HuH-7.5 (cell line): ENCODE data around the gene TIMELESS.
A peak's percentile ranks its signal among the peaks of the same experiment; 100 is the strongest.
"Not testable (repeated sequence)": the region's sequence is repeated elsewhere in the genome, so short reads cannot be mapped to it uniquely, and the experiment has no call there.

Experiments used
- DNase-seq: peaks from one replicate; pipeline ENCODE4 v3.0.0; 2011; ENCODE audit warnings: low spot score

The TIMELESS gene

DNA sequence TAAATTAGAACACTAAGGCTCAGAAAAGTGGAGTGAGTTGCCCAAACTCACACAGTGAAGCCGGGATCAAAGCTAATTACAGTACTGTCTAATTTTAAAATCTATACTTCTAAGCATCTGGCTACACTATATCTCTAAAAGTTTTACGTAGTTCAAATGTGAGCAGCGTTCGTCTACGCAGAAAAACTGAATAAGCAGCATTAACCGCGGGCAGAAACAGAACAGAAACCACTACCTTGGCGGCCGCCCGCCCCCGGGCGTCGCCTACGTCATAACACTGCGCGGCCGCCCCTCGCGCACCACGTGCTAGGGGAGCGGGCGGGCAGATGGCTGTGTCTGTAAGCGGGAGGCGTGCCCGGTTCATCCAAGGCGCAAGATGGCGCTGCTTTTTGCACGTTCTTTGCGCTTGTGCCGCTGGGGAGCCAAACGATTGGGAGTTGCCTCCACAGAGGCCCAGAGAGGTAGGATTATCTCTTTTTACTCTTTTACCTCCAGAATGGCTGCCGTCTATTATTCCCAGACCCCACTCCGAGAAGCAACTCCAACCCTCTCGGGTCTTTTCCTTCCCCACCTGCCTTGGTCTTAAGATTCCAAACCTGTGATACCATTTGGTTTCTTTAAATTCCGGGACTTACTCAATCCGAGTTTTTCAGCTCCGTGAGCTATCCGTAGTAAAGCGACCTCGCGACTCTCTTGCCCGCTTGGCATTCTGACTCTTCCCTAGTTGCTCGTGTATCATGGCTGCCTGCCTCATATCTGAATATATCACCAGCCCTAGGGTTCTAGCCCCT lies 19.2 kb upstream of the TIMELESS start, which contains the start of gene SPRYD4:
SPRYD4 (plus strand) TSS at position 363 of the 791 bp plus-strand sequence; CDS start at position 377, 14 bp downstream.
- peak; percentile 86 for DNase-seq

DNA sequence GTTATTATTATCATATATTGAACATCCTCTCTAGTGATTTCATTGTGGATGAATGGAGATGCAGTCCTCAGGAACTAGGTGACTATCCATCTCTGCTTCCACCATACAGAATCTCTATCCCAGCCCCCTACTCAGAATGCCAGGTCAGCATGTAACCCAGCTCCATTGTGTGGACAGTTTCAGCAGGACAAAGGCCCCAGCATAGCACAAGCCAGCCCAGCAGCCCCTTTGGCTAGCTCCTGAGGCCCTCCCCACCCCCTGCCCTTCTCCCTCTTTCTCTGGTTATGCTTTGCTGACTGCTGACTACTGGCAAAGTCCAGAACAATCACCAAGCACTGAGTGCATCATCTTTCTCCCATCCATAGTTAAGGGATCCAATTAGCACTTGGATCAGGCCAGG lies 13.3 kb upstream of the TIMELESS start:
- DNase-seq = no peak

DNA sequence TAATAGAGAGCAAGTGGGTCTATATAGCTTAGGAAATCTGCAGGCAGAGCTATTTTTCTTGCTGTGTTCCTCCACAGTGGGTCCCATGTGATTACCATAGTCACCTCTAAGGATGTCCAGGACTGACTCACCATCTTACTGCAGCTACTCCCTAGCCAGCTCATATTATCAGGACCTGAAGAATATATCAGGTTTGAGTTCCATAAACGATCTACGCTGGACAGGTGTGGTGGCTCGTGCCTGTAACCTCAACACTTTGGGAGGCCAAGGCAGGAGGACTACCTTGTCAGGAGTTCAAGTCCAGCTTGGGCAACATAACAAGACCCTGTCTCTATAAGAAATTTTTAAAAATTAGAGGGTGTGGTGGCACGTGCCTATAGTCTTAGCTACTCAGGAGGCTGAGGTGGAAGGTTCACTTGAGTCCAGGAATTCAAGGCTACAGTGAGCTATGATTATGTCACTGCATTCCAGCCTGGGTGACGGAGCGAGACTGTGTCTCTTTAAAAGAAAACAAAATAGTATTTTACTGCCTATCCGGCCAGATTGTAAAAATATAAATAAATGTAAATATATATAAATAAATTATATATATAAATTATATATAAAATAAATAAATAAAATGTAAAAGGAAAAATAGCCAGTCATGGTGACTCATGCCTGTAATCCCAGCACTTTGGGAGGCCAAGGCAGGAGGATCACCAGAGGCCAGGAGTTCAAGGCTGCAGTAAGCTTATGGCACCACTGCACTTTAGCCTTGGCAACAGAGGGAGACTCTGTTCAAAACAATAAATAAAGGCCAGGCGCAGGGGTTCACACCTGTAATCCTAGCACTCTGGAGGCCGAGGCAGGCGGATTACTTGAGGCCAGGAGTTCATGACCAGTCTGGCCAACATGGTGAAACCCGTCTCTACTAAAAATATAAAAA lies 12.3 kb upstream of the TIMELESS start:
- no peak for DNase-seq

DNA sequence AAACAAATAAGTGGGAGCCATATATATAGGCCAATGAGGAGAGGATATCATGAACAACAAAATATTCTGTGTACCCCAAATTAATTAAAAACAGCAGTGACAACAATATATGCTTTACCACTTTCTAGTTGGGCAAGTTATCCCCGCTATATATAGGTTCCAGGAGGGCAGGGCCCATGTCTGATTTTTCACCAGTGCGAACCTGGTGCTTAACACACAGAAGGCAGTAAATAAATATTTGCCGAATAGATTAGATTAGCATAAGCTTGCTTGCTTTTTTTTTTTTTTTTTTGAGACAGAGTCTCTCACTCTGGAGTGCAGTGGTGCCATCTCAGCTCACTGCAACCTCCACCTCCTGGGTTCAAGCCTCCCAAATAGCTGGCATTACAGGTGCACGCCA lies 8.6 kb upstream of the TIMELESS start:
- no peak for DNase-seq

DNA sequence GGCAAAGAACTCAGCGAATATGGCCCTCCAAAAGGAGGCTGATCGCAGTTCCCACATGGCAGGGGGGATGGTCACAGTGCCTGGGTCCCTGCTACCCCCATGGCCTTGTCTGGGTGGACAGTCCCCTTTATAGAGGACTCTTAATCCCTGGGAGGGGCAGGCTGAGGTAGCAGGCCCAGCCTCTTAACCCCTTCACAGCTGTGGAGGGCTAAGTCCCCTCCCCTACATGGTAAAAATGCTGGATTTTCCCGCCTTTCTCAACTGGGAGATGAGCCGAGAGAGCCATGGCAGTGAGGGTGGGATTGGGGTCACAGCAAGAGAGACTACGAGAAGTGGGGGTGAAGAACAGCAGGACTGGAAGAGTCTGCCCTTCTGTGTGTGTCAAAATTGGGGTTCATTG lies 5.3 kb upstream of the TIMELESS start, which contains the start of gene MIP:
MIP (minus strand) TSS at position 101 of the 400 bp plus-strand sequence; CDS start at position 57, 44 bp downstream.
- no peak for DNase-seq

DNA sequence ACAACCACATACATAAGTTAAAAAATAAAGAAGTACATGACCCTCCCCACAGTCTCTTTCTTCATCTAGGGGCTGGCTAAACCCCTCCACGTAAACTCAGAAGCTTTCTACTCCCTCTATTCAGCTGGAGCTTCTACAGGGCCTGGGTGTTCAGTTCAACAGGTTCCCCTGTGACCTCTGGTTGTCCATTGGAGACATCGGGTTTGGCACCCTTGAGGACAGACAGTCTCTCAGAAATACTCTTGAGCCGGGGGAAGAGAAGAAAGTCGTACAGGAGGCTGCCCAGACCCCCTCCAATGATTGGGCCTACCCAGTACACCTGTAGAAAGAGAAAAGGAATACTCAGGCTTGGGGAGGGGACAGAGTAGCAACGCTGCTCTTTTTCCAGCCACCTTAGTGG lies 1.9 kb upstream of the TIMELESS start:
- DNase-seq = no peak

DNA sequence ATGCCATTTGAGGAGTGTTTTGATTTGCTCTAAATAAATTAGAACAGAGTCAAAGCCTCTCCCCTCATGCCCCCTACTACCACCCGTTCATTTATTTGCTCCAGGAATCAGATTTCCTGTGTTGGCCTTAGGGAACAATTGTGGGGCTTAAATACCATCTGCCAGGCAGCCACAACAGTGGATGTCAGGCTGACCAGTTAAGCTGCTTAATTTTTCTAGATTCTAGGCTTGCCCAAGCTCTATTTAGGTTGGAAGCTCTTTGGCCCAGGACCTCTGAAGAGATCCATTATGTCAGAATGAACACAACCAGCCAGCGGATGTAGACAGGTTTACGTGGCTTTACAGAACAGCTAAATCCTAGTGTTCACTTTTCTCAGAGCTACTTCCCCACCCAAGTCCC lies 1.0 kb upstream of the TIMELESS start:
- DNase-seq = no peak

DNA sequence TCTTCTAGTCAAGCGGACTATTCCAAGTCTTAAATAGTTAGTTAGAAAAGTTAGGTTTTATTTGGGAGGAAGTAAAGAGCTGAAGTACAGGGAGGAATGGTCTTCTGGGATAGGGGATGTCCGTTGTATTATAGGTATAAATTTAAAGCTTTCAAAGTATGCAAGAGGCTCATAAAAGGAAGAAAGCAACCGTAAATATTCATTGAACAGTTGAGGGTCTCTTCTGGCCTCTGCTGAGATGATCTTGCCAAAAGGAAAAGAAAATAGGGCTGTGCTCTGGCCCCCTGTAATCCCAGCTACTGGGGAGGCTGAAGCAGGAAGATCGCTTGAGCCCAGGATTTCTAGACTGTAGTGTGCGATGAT lies 377 bp upstream of the TIMELESS start:
- no peak for DNase-seq

DNA sequence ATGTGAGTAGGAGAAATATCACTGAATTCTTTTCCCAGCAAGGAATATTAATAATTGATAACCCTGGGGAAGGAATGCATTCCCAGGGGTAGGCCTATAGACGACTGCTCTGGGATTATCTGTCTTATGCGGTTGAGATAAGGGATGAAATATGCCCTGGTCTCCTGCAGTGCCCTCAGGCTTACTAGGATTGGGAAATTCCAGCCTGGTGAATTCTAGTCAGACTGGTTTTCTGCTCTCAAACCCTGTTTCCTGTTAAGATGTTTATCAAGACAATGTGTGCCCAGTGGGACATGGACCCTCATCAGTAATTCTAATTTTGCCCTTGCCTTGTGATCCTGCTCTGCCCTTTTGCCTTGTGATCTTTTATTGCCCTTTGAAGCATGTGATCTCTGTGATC lies 6.0 kb downstream of the TIMELESS start:
- not testable (repeated sequence) for DNase-seq

DNA sequence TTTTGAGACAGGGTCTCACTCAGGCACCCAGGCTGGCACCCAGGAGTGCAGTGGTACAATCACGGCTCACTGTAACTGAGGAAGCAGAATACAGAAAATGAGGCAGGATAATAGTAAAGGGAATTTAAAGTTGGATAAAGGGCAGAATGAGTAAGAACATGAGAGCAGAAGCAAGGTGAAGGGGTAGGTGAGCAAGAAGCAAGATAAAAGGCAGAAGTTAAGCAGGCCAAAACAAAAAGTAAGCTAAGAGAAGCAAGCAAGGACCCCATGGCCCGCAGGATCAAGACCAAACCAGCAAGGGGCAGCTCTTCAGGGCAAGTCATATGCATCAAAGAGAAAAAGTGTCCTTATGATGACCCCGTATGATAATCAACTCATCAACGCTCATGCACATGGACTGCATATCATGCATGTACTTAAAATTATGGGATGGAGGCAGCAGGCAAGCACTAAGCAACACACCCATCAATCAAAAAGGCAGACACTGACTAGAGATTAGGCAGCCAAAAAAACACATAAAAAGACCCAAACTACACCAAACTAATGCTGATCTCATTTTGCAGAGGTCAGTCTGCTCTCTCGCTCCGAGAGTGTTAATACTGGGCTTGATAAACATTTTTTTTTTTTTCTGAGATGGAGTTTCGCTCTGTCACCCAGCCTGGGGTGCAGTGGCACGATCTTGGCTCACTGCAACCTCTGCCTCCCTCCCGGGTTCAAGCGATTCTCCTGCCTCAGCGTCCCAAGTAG lies 11.6 kb downstream of the TIMELESS start:
- DNase-seq = no peak

DNA sequence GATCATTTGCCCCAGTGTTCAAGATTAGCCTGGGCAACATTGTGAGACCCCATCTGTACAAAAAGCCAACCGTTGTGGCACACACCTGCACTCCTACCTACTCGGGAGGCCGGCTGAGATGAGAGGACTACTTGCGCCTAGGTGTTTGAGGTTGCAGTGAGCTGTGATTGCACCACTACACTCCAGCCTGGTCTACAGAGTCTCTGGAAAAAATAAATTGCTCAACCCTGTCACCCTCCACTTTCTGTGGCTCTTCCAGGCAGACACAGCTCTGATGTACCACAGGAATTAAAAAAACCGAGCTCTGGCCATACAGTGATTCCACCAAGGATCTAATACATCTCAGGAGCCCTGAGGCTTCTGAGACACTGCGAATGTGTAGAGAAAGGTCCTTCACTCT lies 14.4 kb downstream of the TIMELESS start:
- no peak for DNase-seq

DNA sequence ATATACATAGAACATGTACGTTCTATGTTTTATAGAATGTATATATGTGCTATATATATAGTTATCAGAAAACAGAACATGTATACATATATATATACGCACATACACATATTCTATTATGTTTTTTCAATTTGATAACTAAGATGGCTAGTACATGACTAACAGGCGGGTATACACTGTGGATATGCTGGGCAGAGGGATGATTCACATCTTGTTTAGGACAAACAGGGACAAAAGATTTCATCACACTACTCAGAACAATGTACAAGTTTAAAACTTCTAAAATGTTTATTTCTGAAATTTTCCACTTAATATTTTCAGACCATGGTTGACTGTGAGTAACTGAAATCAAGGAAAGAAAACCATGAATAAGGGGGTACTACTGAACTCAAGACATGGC lies 17.4 kb downstream of the TIMELESS start:
- no peak for DNase-seq

DNA sequence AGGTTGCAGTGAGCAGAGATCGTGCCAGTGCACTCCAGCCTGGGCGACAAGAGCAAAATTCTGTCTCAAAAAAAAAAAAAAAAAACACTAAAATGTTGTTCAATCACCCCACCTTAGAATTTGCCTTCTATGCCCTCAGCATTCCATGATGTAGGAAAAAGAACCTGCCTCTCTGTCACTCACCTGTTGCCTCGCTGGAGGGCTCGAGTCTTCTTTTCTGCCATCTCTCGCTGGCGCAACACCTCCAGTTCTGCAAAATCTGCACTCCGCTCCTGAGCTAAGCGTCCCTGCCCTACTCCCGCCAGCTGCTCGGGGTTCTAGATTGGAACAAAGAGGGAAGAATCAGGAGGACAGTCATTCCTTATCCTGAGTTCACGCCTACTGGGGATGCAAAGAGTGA lies 17.9 kb downstream of the TIMELESS start:
- DNase-seq = no peak

DNA sequence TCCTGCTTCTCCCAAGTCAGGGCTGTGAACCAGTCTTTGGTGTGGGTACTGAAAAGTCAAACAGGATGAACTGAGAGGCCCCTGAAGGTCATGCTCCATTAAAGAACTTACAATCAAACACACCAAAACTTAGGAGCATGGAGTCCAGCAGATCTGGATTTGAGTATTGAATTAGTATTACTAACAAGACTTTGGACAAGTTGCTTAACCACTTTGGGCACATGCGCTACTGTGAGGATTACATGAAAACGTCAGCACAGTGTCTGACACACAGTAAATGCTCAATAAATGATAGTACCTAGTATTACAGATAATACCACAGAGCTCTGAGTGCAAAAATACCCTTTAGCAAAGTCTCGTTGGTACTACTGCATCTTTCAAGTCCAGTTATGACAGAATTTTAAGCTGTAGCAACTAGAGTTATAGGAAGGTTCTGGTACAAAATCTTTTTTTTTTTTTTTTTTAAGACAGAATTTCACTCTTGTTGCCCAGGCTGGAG lies 23.2 kb downstream of the TIMELESS start:
- no peak for DNase-seq

DNA sequence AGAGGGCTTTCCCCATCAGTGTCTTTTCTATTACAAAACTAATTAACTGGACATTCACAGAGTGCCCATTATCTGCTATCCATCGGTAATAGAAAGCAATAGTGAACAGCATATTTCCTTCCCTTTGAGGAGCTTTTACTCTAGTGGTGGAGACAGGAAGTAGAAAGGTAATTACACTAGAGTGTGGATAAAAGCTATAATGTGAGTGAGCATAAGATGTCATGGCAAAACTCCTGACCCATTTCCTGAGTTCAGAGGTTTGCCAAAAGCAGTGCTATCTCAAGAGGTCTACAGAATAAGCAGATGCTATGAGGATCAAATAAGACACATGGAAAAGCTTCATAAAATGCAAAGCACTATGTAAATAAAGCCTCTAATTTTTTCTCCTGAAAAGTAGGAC lies 24.0 kb downstream of the TIMELESS start:
- no peak for DNase-seq

DNA sequence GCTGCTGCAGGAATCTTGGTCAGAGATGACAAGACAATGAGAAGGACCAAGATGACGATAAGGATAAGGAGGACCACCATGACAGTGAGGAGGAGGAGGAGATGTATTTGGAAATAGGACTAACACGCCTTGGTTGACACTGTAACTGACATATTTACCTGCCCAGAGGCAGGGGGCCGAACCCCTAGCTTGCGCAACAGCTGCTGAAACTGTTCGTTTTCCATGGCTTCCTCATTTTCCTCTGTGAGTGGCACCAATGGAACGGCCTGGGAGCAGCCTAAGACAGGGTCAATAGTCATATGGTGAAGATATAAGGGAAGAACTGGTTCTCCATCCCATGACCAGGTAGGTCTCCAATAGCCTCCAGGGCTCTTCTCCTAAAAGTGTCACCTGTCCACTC lies 28.8 kb downstream of the TIMELESS start:
- DNase-seq = no peak

DNA sequence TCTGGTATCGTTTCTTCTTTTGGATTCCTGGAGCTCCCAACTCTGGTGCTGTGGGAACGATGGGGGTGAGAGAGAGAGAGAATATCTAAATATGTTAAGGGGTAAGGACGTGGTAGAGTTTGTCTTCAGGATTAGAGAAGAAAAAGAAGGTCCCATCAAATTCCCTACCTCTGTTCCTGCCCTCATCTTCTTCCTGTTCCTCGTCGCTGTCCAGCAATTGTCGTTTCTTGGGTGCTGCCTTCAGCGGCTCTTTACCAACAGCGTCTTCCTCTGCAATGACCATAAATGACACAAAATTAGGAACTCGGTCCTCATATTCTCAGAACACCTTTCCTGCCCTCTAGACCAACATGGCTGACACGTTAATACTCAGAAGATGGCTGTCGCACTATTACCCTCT lies 31.5 kb downstream of the TIMELESS start:
- DNase-seq = no peak

DNA sequence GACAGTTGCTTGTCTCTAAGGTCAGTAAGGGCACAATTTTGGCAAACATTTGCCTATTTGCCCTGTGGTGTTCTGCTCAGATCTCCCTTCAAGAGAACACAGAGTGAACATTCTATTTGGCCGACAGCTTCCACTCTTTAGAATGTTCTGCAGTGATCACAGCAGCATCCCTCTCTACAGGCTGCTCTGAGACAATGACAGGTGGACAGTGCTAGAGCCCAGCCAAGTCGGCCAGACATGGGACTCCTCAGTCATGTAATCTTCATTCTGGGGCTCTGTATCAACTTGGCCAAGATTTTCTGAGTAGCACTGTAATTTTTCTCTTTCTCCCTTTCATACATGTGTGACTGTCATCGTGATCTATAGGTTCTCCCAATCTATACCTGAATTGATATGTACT lies 34.8 kb downstream of the TIMELESS start:
- no peak for DNase-seq

DNA sequence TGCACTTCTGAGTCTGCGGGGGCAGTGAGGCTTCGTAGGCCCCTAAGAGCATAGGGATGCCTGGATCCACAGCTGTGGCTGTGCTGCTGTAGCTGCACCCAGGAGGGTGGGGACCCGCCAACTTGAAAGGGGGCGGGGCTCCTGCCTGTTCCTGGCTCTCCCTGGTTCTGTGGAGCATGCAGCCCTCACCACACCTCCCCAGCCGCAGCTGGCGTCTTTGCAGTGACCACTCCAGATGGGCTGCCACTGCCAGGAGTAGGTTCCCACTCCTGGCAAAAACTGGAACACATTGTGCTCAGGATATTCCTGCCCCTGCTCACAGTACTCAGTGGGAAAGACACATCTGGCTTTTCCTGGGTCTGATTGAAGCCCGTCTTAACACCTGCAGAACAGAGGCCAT lies 35.8 kb downstream of the TIMELESS start:
- no peak for DNase-seq

DNA sequence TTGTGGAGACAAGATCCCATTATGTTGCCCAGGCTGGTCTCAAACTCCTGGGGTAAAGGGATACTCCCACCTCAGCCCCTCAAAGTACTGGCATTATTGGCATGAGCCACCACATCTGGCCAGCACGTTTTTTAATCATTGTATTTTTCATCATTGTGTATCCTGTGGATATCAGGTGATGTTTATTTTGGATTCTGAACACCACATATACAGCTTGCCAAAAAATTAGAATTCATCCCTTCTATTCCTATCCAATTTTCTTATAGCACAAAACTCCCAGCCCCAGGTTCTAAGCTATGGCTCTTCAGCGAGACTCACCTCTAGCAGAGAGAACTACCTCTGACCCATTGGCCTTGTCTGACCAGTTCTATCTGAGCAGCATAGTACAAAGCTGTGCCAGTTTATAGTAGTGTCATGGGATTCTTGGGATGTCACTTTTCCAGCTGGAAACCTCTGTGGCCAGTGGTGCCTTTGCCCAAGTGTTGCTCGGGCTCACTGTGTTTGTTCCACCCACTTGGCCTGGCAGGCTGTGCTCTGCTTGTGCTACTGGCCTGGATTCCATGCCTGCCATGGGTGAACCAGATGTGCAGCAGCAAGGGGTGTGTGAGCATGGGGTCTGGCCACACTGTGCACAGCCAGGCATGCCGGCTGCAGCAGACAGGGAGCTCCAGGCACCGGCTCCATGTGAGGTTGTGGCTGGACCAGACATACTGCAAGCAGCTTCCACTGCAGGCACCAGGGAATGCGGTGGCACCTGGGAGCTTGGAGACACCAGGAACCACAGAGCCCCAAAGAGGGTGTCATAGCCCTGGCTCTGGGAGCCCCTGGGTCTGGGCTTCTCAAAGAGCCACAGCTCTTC lies 37.2 kb downstream of the TIMELESS start:
- DNase-seq = no peak

DNA sequence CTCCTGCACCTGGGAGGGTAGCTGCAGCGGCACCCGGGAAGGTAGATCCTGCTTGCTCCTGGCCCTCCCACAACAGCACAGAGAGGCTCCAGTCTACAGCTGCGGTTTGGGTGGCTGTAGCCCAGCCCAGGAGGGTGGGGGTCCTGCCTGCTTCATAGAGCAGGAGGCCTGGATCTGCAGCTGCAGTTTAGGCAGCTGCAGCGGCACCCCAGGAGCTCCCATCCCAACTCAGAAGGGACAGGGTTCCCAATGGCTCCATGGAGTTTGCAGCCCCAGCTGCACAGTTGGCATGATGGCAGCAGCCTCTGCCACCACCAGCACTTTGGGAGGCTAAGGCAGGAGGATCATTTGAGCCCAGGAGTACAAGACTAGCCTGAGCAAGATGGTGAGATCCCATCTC lies 38.5 kb downstream of the TIMELESS start:
- DNase-seq = no peak
